ENCODE data around the gene ZNF831. TPM values are rescaled to one million over a fixed set of nuclear protein-coding genes. Genes with fewer than 3 reads are reported as not detected.

Gene ZNF831
- total RNA-seq, 1 experiment from 2014 or later, result not detected

DNA sequence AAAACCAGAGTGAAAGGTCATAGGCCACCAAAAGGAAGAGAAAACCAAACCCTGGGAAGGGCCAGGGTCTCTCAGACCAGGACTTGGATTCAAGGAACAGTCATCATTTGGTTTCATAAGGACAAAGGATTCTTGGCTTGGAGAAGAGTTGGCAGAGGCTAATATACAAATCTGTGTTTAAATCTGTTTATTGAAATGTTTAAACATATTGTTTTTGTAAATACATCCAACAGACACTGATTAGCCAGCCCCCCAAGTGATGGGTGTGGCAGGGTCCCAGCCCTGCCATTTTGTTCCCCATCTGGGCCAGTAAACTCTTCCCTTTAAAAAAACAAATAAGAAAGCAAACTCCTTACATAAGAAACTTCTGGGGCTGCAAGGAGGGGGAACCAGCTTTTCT lies 6.1 kb upstream of the ZNF831 start:
- no peak for DNase-seq (ENCODE audit: low read depth)

GRCh38 chr20:59157961-59158541 lies 5.6 kb upstream of the ZNF831 start:
- no peak for DNase-seq (ENCODE audit: low read depth)

DNA sequence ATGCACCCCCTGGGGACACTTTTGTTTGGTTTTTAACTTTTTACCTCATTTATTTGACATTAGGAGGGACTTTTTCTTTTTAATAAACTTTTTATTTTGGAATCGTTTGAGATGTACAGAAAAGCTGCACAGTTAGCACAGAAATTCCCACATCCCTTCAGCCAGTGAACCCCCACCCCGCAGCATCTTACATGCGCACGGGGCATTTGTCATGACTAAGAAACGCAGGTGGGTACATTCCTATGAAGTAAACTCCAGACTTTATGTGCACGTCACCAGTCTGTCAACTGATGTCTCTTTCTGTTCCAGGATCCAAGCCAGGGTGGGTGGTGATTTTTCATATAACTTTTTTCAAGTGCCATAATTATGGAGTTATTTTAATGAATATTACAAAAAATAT lies 4.9 kb upstream of the ZNF831 start:
- DNase-seq (ENCODE audit: low read depth), result no peak

DNA sequence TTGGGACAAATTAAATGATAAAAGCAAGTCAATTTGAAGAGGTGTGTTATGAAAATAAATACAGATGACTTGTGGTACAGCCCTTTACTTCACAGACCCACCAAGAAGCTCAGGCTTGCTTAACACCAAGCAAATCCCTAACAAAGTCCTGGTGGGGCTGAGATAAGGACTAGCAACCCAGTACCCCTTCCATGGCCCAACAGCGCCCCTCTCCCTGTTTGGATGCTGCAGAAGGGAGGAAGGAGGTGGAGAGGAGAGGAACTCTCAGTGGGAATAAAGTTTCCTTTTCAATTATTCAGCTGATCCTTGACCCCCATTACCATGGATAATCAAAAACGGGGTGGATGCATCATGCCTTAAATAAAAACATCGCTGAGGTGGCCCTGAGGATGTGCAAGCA lies 4.5 kb upstream of the ZNF831 start:
- no peak for DNase-seq (ENCODE audit: low read depth)

- DNase-seq (ENCODE audit: low read depth), result no peak
Observed at GRCh38 chr20:59159493-59160376, 3.9 kb upstream of the ZNF831 start.

GRCh38 chr20:59160389-59161115 lies 3.1 kb upstream of the ZNF831 start:
- DNase-seq (ENCODE audit: low read depth), result no peak

GRCh38 chr20:59161721-59162120 lies 1.9 kb upstream of the ZNF831 start:
- DNase-seq (ENCODE audit: low read depth), result no peak

- DNase-seq (ENCODE audit: low read depth), result no peak
Observed at GRCh38 chr20:59164686-59165391, 1.2 kb downstream of the ZNF831 start.

DNA sequence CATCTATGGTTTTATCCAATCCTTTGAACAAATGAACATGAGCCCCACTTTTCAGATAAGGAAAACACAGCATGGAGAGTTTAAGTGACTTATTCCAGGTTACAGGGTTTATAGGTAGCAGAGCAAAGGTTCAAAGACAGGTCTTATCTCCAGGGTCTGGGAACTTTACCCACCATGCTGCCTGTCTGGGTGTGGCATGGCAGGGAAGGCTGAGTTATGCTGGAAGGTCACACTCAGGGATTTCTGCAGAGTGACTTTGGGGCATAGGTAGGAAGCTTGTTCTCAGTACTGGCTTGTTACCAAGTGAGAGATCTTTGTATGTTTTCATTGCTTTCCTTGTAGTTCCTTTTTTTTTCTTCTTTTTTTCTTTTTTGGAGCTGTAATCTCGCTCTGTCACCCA lies 1.8 kb downstream of the ZNF831 start:
- DNase-seq (ENCODE audit: low read depth), result no peak

DNA sequence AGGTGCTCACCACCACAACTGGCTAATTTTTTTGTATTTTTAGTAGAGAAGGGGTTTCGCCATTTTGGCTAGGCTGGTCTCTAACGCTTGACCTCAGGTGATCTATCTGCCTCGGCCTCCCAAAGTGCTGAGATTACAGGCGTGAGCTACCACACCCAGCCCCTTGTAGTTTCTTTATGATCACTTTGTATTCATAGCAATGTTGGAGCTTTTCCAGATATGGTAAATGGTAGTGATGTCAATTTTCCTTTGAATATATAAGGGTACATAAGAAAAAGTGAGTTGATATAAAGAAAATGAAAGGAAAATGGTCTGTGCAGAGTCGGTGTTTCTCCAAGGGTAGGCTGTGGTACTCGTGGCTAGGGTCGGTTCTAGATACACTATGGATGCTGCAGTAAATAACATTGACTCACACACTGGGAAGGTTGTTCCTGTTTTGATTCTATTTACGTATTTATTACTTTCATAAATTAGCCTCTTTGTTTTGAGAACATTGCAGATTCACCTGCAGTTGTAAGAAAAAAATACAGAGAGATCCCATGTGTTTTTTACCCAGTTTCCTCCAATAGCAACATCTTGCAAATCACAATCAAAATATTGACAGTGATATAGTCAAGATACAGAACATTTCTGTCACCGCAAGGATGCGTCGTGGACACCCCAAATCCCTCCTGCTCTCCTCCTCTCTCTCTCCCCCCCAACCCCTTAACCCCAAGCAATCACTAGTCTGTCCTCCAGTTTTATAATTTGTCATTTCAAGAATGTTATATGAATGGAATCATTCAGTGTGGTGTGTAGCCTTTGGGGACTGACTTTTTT lies 2.5 kb downstream of the ZNF831 start:
- DNase-seq (ENCODE audit: low read depth), result no peak

DNA sequence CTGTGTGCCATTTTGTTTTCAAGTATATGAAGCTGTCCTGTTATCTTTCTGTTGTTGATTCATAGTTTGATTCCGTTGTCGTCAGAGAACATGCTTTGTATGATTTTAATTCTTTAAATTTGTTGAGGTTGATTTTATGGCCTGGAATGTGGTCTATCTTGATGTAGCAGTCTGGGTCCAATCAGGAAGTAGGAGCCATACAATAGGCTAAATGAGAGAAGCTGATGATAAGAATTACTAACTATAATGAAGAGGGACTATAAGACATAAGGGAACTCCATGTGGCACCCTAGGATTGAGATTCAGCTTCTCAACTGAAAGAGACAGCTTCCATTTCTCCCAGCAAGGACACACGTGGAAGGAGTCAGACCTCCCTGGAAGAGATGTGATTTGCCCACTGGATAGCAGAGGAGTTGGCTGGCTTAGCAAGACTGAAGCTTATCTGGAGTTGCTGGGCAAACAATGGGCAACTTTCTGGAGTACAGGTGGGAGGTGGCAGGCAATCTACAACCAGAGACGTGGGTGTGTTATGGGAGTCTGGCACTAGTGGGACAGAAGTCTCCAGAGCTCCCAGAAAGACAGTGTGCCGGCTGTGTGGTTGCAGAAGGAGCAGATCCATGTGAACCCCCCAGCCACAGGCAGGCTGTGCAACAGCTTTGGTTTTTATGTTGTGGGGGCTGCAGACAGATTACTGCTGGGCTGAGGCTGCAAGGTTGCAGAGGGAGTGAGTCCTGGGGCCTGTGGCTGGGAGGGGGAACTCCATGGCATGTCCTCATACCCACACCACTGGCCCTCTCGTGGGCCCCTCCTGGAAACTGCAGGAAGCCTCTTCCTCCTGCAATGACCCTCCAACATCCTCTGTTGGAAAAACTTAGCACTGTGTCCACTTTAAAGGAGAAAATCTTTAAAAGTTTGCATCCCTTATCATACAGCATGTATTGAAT lies 7.1 kb downstream of the ZNF831 start:
- DNase-seq (ENCODE audit: low read depth), result no peak

DNA sequence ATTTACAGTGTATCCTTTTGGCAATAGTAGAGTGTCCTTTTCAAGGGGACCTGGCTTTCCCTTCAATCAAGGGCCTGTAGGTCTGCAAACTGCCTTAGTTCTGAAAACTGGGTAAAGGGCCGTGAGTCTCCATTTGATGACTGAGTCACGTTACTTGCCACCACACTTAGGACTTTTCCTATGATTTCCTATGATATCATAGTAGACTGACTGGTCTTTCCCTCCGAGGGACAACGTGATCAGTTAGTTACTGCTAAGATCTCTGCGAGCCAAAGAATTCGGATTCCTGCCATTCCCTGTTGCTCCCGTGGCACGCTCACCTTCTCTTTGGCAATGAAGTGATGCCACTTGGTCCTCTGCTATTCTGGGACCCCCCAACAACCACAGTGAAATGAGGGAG lies 8.4 kb downstream of the ZNF831 start:
- DNase-seq (ENCODE audit: low read depth), result no peak

GRCh38 chr20:59173938-59174491 lies 10.4 kb downstream of the ZNF831 start:
- DNase-seq (ENCODE audit: low read depth), result no peak

DNA sequence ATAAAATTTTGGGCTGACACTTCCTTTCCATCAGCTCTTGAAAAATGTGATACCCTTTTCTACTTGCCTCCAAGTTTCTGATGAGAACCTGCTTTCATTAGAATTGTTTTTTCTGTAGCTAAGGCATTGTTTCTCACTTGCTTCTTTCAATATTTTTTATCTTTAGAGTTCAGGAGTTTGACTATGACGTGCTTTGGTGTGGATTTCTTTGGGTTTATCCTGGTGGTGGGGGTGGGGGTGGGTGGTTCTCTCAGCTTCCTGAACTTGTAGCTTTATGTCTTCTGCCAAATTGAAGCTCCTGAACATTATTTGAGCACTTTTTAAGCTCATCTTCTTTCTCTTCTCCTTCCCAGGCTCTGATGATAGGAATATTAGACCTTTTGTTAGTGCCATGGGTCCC lies 11.4 kb downstream of the ZNF831 start:
- DNase-seq (ENCODE audit: low read depth), result no peak

DNA sequence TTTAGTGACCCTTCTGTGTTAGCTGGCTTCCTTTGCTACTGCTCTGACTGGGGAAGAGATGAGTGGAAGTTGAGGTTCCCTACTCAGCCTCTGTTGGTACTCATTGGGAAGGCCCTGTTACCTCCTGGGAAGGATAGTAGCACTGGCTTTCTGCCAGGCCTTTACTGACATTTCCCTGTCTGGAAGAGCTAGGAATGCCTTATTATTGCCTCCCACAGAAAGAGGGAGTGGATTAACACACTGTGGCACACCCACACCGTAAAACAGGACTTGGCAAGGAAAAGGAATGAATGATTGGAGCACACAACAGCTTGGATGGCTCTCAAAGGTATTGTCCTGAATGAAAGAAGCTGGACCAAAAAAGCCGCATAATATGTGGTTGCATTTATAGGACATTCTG lies 12.2 kb downstream of the ZNF831 start:
- no peak for DNase-seq (ENCODE audit: low read depth)

DNA sequence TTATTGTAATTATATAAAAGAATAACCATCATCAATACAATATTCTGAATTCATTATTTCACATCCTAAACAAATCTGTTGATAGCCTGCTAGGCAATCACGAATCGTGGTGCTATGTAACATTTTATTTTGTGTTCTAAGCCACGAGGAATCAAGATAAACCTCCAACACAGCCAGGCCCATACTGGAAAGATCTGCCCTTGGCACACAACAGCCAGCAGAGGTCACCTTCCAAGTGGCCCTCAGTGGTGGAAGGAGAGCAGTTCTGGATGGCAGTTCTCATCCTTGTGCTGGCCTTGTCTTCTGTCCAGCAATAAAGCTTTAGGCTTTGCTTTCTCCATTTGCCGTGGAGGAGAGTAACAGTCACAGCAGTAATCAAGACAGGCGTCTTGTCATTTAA lies 13.2 kb downstream of the ZNF831 start:
- no peak for DNase-seq (ENCODE audit: low read depth)

DNA sequence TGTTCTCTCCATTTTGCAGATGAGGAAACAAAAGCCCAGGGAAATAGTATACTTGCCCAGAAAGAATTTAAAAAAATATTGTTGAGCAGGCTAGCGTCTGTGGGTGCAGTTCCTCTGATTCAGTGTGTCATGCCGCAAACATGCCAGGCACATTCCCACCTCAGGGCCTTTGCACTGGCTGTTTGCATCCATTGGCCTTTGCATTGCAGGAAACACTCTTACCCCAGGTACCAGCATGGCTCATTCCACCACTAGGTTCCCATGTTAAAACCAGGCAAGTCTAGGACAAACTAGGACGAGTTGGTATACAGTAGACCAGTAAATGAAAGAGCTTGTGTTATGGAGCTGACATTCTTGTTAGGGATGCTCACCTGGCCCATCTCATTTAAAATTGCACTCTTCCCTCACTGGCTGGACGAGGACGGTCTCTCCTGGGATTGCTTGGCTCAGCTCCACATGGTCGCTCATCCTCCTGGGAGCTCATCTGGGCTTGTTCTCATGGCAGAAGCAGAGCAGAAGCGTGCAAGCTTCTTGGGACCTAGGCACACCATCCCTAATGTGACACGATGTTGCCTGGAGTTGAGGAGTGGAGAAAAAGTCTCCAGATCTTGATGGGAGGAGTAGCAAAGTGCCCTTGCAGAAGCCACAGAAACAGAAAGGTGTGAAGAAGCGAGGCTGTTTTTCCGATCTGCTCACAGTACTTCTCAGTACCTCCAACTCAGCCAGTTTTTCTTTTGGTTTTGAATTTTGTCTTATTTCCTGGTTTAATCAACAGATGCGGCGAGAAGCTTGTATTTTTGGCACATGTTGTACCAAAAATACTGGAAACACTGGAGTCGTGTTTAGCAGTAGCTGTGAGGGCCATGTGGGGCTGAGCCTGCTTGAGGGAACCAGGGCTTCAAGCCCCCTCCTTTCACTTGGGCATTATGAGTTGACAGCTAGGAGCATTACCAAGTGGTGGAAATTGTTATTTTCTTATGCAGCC lies 13.9 kb downstream of the ZNF831 start:
- no peak for DNase-seq (ENCODE audit: low read depth)

GRCh38 chr20:59178983-59179595 lies 15.5 kb downstream of the ZNF831 start:
- DNase-seq (ENCODE audit: low read depth), result no peak

Data from LHCN-M2 (cell line).